ENCODE measurements around the gene ARMC7. TPM values are rescaled to one million over a fixed set of nuclear protein-coding genes. Genes with fewer than 3 reads are reported as not detected.

ARMC7 gene
- total RNA-seq, 1 experiment from 2014 or later, result 43.2 TPM

DNA sequence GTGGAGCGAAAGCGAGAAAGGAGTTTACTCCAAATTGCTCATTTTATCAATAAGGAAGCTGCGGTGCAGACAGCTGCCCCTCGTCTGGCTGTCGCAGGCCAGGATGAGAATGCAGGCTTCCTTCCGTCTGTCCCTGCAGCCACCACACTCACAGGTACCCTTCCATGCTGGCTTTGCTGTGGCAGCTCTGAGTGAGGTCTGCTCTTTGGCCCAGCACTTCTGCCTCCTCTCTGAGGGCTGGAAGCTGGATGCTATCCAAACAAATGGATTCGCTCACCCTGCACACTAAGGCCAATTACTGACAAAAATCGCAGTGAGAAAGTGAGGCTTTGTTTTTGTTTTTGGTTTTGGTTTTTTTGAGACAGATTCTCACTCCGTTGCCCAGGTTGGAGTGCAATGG, 7.0 kb downstream of the ARMC7 start:
- ATAC-seq, result no peak
- TF ChIP-seq TCF7L2 (IDR thresholded peaks at IDR 0.05; ENCODE audit: borderline replicate concordance, extremely low read depth, insufficient read depth, insufficient read length) (no peak), EGR1 (IDR thresholded peaks at IDR 0.05; ENCODE audit: low read depth) (no peak), ZNF274 (IDR thresholded peaks at IDR 0.05; ENCODE audit: low read depth, low read length) (no peak), ZFX (IDR thresholded peaks at IDR 0.05) (no peak), SIN3A (IDR thresholded peaks at IDR 0.05; ENCODE audit: low read depth) (no peak), EZH2 (IDR thresholded peaks at IDR 0.05) (no peak), CBX3 (IDR thresholded peaks at IDR 0.05; ENCODE audit: low read depth) (no peak), EZH2phosphoT487 (IDR thresholded peaks at IDR 0.05; ENCODE audit: borderline replicate concordance) (no peak), YY1 (IDR thresholded peaks at IDR 0.05; ENCODE audit: extremely low read depth, insufficient replicate concordance, low read depth, low read length) (no peak), RAD21 (IDR thresholded peaks at IDR 0.05; ENCODE audit: low read depth) (no peak), FOSL1 (IDR thresholded peaks at IDR 0.05; ENCODE audit: low read depth) (no peak), ELF1 (IDR thresholded peaks at IDR 0.05; ENCODE audit: borderline replicate concordance, low read depth) (no peak), POLR2AphosphoS5 (IDR thresholded peaks at IDR 0.05; ENCODE audit: low read depth, low read length) (no peak)
- TF ChIP-seq, protein P1, sequence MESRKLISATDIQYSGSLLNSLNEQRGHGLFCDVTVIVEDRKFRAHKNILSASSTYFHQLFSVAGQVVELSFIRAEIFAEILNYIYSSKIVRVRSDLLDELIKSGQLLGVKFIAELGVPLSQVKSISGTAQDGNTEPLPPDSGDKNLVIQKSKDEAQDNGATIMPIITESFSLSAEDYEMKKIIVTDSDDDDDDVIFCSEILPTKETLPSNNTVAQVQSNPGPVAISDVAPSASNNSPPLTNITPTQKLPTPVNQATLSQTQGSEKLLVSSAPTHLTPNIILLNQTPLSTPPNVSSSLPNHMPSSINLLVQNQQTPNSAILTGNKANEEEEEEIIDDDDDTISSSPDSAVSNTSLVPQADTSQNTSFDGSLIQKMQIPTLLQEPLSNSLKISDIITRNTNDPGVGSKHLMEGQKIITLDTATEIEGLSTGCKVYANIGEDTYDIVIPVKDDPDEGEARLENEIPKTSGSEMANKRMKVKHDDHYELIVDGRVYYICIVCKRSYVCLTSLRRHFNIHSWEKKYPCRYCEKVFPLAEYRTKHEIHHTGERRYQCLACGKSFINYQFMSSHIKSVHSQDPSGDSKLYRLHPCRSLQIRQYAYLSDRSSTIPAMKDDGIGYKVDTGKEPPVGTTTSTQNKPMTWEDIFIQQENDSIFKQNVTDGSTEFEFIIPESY (IDR thresholded peaks at IDR 0.05; ENCODE audit: extremely low read depth, insufficient replicate concordance, low read length), result no peak
- TF ChIP-seq, protein P2, sequence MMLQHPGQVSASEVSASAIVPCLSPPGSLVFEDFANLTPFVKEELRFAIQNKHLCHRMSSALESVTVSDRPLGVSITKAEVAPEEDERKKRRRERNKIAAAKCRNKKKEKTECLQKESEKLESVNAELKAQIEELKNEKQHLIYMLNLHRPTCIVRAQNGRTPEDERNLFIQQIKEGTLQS (IDR thresholded peaks at IDR 0.05), result no peak
- TF ChIP-seq, protein P3, sequence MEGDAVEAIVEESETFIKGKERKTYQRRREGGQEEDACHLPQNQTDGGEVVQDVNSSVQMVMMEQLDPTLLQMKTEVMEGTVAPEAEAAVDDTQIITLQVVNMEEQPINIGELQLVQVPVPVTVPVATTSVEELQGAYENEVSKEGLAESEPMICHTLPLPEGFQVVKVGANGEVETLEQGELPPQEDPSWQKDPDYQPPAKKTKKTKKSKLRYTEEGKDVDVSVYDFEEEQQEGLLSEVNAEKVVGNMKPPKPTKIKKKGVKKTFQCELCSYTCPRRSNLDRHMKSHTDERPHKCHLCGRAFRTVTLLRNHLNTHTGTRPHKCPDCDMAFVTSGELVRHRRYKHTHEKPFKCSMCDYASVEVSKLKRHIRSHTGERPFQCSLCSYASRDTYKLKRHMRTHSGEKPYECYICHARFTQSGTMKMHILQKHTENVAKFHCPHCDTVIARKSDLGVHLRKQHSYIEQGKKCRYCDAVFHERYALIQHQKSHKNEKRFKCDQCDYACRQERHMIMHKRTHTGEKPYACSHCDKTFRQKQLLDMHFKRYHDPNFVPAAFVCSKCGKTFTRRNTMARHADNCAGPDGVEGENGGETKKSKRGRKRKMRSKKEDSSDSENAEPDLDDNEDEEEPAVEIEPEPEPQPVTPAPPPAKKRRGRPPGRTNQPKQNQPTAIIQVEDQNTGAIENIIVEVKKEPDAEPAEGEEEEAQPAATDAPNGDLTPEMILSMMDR (IDR thresholded peaks at IDR 0.05 in 2 of 3, conservative IDR thresholded peaks at IDR 0.05 in 1 of 3; ENCODE audit: borderline replicate concordance in 1 of 3, insufficient read depth in 1 of 3, low read depth in 2 of 3, low read length in 2 of 3), result no peak
- DNase-seq (ENCODE audit: low read depth, low spot score), result no peak
- H3K9me2 ChIP-seq (ENCODE audit: insufficient read depth), result no peaks in the 10 kb centered on the region
- H3K79me2 ChIP-seq (ENCODE audit: insufficient read depth, low read length), result peaks cover 81% of the 10 kb centered on the region
- H3K4me1 ChIP-seq (ENCODE audit: control insufficient read depth in 1 of 2, insufficient read depth in 2 of 2, low read length in 2 of 2), result peaks cover 8 to 41% of the 10 kb centered on the region in 2 experiments; a peak in 3 of 4 replicates
- H3K27ac ChIP-seq (ENCODE audit: low read depth, low read length), result no peak overlapping the region
- no TSS peak for BruUV-seq (replicated peaks)
- no peaks in the 10 kb centered on the region; the same call in 1 of the 2 replicates for H4K20me1 ChIP-seq (ENCODE audit: insufficient read depth)
- intact Hi-C loops (cut with micrococcal nuclease), result loop anchor here (10.0 kb wide), 1 partner anchor 148 kb away; the partner anchor contains the start of genes GGA3 and MRPS7
- RAD21 ChIA-PET (ENCODE audit: low non-redundant PET in 1 of 2, low total read pairs in 2 of 2, uncharacterized antibody in 2 of 2, unreplicated experiment in 2 of 2), result no interaction called here
- H2AFZ ChIP-seq (ENCODE audit: low read depth, low read length, poor library complexity, severe bottlenecking), result no peak overlapping the region
- no peaks in the 10 kb centered on the region for H3K27me3 ChIP-seq (ENCODE audit: insufficient read depth, low read length)
- H3K9me3 ChIP-seq (ENCODE audit: control insufficient read depth in 1 of 2, insufficient read depth in 1 of 2, low read depth in 1 of 2, low read length in 2 of 2), result no peaks in the 10 kb centered on the region
- CTCF ChIA-PET, result interaction anchor here (2.2 to 5.3 kb wide), 3 partner anchors 11 to 85 kb away, joined by 6 to 104 read pairs (median 50); partner anchors contain the start of gene NT5C
- H3K4me2 ChIP-seq (ENCODE audit: low read length), result no peak overlapping the region
- H3K4me3 ChIP-seq (replicated peaks in 1 of 2; ENCODE audit: low read depth in 1 of 2, low read length in 2 of 2), result no peak overlapping the region
- POLR2A ChIA-PET, result interaction anchor here (1.7 to 5.3 kb wide), 2 partner anchors 7 to 38 kb away, joined by 6 to 44 read pairs; partner anchors contain the start of gene JPT1
- H3K36me3 ChIP-seq (ENCODE audit: control insufficient read depth in 1 of 2, insufficient read depth in 2 of 2, low read length in 2 of 2), result peaks cover 6 to 62% of the 10 kb centered on the region in 2 experiments; a peak in 3 of 4 replicates
- H3K9ac ChIP-seq (ENCODE audit: low read length), result no peak overlapping the region

Data from HCT116 (cell line).